ENCODE results near the gene TNFAIP3. TPM values are rescaled to one million over a fixed set of nuclear protein-coding genes. Genes with fewer than 3 reads are reported as not detected.
"Not testable (repeated sequence)": the region's sequence is repeated elsewhere in the genome, so short reads cannot be mapped to it uniquely, and the experiment has no call there.

TNFAIP3 gene
- total RNA-seq, 1 experiment from 2014 or later, result 0.75 TPM

GRCh38 chr6:137840252-137840651 is 26.8 kb upstream of the TNFAIP3 start:
- no peak for DNase-seq (ENCODE audit: low spot score)
- in situ Hi-C loops (cut with HindIII; ENCODE audit: low sequenced_read_pairs), result no loop called here

- DNase-seq (ENCODE audit: low spot score), result no peak
- in situ Hi-C loops (cut with HindIII; ENCODE audit: low sequenced_read_pairs), result no loop called here
These were observed 23.8 kb upstream of the TNFAIP3 start for GRCh38 chr6:137843211-137843610.

DNA sequence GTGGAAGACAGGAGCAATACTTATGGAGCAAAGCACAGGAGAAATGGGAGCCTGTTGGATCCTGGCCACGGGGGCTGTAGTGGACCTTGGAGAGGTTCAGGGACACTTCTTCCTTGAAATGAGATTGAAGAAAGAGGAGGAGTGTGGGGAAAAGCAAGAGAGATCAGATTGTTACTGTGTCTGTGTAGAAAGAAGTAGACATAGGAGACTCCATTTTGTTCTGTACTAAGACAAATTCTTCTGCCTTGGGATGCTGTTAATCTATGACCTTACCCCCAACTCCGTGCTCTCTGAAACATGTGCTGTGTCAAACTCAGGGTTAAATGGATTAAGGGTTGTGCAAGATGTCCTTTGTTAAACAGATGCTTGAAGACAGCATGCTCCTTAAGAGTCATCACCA is 22.7 kb upstream of the TNFAIP3 start:
- DNase-seq (ENCODE audit: low spot score); in situ Hi-C loops (cut with HindIII; ENCODE audit: low sequenced_read_pairs): not testable (repeated sequence)

GRCh38 chr6:137844773-137845172 is 22.3 kb upstream of the TNFAIP3 start:
- in situ Hi-C loops (cut with HindIII; ENCODE audit: low sequenced_read_pairs); DNase-seq (ENCODE audit: low spot score): not testable (repeated sequence)

- DNase-seq (ENCODE audit: low spot score), result no peak
- in situ Hi-C loops (cut with HindIII; ENCODE audit: low sequenced_read_pairs), result no loop called here
These were observed 21.6 kb upstream of the TNFAIP3 start for GRCh38 chr6:137845460-137845859.

DNA sequence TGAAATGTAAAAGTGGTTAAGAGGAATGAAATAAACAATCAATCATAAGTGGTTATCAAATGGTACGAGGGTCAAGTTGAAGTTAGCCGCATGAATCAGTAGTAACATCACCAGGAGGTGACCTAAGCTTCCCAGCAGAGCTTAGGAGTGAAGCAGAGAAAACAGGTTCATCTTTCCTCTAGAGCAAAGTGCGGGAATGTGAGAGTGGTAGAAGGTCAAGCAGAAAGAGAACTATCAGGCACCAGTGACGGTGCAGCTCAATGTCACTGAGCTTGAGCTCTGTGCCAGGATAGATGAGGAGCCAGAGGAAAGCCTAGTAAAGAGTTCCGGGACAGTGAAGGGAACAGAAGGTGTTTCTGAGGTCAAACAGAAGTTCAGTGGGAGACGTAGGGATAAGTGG is 20.8 kb upstream of the TNFAIP3 start:
- no peak for DNase-seq (ENCODE audit: low spot score)
- in situ Hi-C loops (cut with HindIII; ENCODE audit: low sequenced_read_pairs), result no loop called here

GRCh38 chr6:137846772-137847313 is 20.2 kb upstream of the TNFAIP3 start:
- in situ Hi-C loops (cut with HindIII; ENCODE audit: low sequenced_read_pairs), result no loop called here
- DNase-seq (ENCODE audit: low spot score), result no peak

GRCh38 chr6:137847748-137848147 is 19.3 kb upstream of the TNFAIP3 start:
- in situ Hi-C loops (cut with HindIII; ENCODE audit: low sequenced_read_pairs), result no loop called here
- no peak for DNase-seq (ENCODE audit: low spot score)

- DNase-seq (ENCODE audit: low spot score), result no peak
- in situ Hi-C loops (cut with HindIII; ENCODE audit: low sequenced_read_pairs), result no loop called here
These were observed 18.4 kb upstream of the TNFAIP3 start for GRCh38 chr6:137848672-137849071.

- in situ Hi-C loops (cut with HindIII; ENCODE audit: low sequenced_read_pairs), result no loop called here
- DNase-seq (ENCODE audit: low spot score), result no peak
These were observed 17.7 kb upstream of the TNFAIP3 start for GRCh38 chr6:137849181-137849980.

DNA sequence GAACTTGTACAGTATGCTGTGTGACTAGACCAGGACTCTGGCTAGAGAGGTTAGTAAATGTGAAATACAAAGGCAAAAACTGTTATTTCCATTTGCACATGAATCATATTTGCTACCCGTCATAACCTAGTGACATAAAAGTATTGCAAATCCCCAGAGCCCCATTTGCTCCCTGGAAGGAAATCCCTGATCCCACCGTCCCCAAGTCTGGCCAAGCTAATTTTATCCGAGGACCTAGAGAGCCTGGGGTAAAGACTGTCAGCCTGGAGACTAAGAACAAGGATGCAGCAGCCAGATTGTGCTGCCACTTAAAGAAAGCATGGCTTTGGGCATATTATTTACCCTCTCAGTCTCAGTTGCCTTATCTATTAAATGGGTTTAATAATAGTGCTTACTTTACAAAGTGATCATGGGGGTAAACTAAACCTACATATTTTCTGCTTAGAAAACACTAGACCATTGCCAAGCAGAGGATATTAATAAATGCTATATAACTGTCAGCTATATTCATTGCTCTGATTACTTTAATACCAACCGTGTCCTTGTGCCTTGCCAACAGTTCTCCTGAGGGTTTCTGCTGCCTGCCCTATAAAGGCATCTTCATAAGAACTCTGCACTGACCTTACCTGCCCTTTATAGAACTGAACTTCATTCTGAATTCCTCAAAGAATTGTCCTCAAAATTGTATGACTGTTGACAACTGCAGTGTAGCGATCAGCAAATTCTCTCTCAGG is 16.9 kb upstream of the TNFAIP3 start:
- in situ Hi-C loops (cut with HindIII; ENCODE audit: low sequenced_read_pairs), result no loop called here

DNA sequence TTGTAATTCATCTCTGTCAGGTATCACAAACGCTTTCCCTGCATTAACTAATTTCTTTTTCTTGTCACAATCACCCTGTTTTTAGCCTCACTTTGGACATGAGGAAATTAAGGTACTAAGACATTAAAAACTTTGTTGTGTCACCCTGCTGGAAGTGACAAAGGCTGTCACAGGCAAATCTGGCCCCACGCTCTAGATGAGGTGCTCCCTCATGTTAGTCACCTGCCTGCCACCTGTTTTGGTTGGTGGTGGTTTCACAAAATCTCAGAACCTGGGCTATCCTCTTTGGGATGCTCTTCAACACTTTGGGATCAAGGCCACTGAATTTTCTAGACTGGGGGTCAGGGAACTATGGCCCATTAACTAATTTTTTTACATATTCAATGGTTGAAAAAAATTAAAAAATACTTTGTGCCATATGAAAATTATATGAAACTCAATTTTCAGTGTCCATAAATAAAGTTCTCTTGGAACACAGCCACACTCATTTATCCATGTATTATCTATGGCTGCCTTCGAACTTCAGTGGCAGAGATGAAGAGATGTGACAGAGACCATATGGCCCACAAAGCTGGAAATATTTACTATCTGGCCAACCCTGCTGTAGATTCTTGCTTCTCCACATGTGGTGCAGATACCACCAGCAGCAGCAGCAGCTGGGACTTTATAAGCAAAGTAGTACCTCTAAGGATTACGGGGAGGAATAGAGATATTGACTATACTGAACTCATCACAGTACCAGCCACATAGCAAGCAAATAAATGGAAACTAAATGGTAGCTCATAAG is 16.1 kb upstream of the TNFAIP3 start:
- in situ Hi-C loops (cut with HindIII; ENCODE audit: low sequenced_read_pairs), result no loop called here
- DNase-seq (ENCODE audit: low spot score), result no peak

More for the DNA sequence above, 16.9 kb upstream of the TNFAIP3 start:
- DNase-seq (ENCODE audit: low spot score), result no peak

DNA sequence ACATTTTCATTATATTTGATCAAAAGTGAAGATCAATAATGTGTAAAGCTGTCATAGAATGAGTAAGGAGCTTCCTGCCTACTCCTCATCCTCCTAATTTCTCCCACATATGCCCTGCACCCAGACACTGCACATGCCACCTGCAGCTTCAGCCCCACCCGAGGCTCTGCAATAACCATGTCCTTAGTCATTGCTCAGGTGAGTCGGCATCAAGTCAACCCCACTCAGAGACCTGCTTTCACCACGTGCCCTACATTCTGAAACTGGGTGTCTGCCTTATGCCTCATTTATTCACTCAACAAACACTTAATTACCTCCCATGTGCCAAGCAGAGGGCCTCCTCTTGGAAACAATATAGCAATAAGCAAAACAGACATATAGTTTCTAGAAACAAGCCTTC is 15.4 kb upstream of the TNFAIP3 start:
- no peak for DNase-seq (ENCODE audit: low spot score)
- in situ Hi-C loops (cut with HindIII; ENCODE audit: low sequenced_read_pairs), result no loop called here

GRCh38 chr6:137852346-137852745 is 14.7 kb upstream of the TNFAIP3 start:
- DNase-seq (ENCODE audit: low spot score), result no peak
- in situ Hi-C loops (cut with HindIII; ENCODE audit: low sequenced_read_pairs), result no loop called here

DNA sequence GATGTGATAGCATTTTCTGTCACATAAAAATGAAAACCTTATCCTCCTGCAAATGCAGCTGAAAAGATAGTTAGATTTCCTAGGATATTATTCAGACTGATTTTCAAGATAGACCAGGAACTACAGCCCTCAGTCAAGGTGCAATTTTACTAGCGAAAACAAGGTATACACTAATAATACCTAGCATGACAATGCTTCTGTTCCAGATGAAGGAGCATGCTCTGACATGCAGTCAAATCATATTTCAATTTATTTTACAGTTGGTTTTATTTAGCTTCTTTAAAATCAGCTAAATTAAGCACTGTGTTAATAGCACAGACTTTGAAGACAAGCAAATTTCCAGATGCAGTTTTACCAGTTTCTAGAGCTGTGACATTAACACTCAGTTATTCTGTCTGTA is 14.2 kb upstream of the TNFAIP3 start:
- in situ Hi-C loops (cut with HindIII; ENCODE audit: low sequenced_read_pairs), result no loop called here
- no peak for DNase-seq (ENCODE audit: low spot score)

- DNase-seq (ENCODE audit: low spot score), result no peak
- in situ Hi-C loops (cut with HindIII; ENCODE audit: low sequenced_read_pairs), result no loop called here
These were observed 13.4 kb upstream of the TNFAIP3 start for GRCh38 chr6:137853569-137854213.

DNA sequence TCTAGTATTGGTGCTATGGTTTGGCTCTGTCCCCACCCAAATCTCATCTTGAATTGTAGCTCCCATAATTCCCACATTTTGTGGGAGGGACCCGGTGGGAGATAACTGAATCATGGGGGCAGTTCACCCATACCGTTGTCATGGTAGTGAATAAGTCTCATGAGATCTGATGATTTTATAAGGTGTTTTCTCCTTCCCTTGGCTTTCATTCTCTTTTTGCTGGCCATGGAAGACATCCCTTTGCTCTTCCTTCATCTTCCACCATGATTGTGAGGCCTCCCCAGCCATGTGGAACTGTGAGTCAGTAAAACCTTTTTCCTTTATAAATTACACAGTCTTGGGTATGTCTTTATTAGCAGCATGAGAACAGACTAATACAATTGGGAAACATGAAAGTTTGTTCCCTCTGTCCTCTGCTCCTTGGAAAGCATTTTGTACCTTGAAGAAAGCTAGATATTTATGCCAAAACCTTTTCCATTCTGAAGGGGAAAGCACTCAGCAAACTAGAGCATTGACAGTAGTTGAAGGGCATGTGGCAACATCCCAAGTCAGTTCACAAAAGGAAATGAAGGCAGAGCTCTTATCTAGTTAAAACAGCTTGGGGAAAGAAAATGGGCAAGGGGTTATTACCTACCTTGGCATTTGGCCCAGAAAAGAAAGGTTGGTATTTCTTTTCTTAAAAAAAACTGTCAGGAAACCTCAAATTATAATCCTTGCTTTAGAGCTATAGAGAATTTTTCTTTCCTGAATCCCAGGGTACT is 10.7 kb upstream of the TNFAIP3 start:
- in situ Hi-C loops (cut with HindIII; ENCODE audit: low sequenced_read_pairs), result no loop called here
- DNase-seq (ENCODE audit: low spot score), result no peak

GRCh38 chr6:137859025-137859424 is 8.0 kb upstream of the TNFAIP3 start:
- in situ Hi-C loops (cut with HindIII; ENCODE audit: low sequenced_read_pairs), result no loop called here
- no peak for DNase-seq (ENCODE audit: low spot score)
